ENCODE measurements around the gene CCBE1.
"Not testable (repeated sequence)": the region's sequence is repeated elsewhere in the genome, so short reads cannot be mapped to it uniquely, and the experiment has no call there.

Gene CCBE1

DNA sequence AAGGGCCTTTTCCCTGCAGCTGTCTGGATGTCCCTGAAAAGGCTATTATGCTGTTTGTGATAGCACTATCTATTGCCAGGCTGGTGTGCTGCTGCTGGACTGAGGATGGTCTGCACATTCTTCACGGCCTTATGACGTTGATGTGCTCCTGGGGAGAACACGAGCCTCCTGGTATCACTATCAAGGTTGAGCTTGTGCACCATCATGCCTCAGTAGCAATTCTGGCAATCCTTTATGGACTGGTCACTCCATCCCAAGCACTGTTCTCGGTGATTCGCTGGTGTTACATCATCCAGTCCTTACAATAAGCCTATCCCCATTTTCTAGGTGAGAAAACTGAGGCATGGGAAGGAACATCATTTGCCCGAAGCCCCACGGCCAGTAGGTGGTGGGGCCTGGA, 18.2 kb upstream of the CCBE1 start:
- no peak for DNase-seq (ENCODE audit: low spot score)

DNA sequence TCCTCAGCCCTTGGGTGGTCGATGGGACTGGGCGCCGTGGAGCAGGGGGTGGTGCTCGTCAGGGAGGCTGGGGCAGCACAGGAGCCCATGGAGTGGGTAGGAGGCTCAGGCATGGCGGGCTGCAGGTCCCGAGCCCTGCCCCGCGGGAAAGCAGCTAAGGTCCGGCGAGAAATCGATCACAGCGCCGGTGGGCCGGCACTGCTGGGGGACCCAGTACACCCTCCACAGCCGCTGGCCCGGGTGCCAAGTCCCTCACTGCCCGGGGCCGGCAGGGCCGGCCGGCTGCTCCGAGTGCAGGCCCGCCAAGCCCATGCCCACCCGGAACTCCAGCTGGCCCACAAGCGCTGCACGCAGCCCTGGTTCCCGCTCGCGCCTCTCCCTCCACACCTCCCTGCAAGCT, 16.9 kb upstream of the CCBE1 start:
- DNase-seq (ENCODE audit: low spot score), result not testable (repeated sequence)

DNA sequence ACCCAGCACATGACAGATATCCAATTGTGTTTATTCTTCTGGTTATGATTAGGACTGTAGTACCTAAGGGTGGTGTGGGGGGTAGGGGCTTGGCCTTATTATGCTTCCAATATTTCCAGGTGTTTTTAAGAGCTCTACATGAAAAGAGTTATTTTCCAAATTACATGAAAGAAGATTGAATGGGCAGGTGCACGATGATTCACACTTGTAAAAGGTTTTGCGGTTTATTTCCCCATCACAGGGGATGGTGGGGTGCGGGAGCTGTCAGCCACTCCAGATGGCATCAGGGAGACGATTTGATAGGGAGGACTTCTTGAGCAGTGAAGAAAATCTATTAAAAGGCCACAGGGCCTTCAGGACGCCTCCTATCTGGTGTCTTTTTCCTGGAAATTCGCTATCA, 15.1 kb upstream of the CCBE1 start:
- DNase-seq (ENCODE audit: low spot score), result no peak

DNA sequence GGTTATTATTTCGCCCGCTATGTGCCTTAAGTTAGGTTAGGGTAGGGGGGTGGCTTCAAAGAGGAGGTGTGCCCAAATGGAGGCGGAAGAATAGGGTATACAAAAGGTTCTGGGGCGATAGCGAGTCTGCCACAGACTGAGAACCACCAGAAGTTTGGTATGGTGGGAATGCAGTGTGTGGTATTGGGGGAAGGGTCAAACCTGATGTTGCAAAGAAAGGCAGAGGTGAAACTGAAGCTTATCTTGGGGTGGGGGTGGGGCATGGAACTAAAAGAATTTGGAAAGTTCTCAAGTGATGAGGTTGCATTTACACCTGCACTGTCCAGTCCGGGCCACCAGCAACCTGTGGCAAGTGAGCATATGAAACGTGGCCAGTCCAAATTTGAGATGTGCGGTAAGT, 11.8 kb upstream of the CCBE1 start:
- DNase-seq (ENCODE audit: low spot score), result no peak

DNA sequence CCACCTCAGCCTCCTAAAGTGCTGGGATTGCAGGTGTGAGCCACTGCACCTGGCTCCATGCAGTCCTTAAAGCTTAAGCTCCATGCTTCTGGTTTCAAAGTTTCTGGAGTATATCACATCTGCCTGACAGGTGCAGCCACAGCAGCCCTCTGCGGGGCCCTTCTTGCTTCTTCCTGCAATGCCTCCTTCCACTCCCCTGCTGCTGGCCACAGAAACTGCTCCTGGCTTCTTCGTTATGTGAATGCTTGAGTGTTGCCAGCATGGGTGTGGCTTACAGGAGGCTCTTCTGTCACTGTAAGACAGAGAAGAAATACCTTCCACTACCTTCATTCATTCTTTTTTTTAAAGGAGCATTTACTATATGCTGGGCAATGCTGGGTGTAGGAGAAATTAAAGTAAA, 10.1 kb upstream of the CCBE1 start:
- no peak for DNase-seq (ENCODE audit: low spot score)

DNA sequence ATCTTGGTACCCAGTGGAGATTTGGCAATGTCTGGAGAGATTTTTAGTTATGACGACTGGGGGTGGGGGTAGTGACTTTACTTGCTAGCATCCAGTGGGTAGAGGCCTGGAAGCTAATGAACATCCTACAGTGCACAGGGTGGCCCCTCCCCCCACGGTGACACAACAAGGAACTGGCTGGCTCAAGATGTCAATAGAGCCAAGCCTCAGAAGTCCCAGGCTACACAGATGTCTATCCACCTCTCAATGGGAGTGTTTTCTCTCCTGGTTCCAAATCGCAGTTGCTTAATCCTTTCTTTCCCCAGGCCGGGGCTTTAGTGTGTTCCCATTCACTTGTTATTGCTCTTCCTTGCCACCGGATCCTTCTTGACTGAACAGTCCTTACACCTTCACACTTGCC, 9.3 kb upstream of the CCBE1 start:
- no peak for DNase-seq (ENCODE audit: low spot score)

DNA sequence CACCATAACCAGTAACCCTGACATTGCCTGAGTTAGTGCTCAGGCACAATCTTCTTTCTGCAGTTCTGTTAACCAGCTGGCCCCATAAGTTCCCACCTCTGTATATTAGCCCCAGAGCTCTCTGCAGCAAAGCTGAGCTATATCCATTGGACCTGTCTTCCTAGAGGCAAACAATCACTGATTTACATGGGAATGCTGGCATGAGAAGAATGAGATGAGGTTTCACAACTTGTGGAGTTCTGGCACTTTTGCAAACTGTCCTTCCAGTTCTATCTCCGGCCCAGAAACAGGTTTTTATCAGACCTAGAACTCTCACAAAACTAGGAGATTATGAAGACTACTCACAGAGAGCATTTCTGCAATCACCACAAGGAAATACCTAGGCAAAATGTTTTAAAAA, 7.9 kb upstream of the CCBE1 start:
- no peak for DNase-seq (ENCODE audit: low spot score)

DNA sequence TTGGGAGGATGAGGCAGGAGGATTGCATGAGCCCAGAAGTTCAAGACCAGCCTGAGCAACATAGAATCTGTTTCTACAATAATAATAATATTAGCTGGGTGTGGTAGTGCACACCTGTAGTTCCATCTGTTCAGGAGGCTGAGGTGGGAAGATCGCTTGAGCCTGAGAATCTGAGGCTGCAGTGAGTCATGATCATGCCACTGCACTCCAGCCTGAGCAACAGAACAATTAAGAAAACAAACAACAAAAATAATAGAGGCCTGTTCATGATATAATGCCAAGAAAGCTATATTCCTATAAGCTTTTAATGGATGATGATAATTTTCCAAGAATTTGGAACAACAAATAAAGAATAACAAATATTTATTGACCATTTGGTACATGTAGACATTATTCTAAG, 6.9 kb upstream of the CCBE1 start:
- DNase-seq (ENCODE audit: low spot score), result no peak

DNA sequence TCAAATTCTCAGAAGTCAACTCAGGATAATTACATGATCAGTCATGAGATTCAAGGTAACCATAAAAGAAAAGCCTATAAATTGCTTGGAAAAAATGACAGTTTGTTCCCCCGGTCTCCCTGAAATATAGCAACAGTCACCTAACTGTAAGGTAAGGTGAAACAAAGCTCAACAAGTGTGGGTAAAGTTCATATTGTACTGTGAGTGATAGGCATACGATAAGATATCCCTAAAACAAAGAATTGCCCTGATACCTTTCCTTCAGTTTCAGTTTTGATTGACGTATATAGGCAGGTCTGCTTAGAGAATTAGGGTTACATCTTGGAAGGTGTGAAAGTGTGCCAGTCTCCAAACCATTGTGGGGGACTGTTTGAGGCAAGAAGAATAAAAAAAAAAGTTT, 4.0 kb upstream of the CCBE1 start:
- no peak for DNase-seq (ENCODE audit: low spot score)

DNA sequence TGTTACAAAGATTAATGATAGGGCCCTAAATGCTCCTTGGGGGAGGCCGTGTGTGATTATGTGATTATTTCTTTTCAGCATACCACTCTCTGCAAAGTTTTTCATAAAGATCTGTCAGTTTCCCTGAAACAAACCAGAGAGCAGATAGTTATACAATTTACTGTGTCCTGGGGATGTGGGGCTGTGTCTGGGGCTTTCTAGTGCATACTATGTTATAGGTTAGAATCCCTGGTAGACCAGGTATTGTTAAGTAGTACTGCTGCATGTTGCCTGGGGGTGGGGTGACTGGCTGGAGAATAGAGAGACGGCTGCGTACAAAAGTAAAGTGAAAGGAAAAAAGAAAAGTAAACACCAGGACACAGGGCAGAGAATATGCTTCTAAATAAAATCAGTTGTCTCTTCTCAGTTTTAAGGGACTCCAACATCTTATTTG, 3.3 kb upstream of the CCBE1 start:
- no peak for DNase-seq (ENCODE audit: low spot score)

DNA sequence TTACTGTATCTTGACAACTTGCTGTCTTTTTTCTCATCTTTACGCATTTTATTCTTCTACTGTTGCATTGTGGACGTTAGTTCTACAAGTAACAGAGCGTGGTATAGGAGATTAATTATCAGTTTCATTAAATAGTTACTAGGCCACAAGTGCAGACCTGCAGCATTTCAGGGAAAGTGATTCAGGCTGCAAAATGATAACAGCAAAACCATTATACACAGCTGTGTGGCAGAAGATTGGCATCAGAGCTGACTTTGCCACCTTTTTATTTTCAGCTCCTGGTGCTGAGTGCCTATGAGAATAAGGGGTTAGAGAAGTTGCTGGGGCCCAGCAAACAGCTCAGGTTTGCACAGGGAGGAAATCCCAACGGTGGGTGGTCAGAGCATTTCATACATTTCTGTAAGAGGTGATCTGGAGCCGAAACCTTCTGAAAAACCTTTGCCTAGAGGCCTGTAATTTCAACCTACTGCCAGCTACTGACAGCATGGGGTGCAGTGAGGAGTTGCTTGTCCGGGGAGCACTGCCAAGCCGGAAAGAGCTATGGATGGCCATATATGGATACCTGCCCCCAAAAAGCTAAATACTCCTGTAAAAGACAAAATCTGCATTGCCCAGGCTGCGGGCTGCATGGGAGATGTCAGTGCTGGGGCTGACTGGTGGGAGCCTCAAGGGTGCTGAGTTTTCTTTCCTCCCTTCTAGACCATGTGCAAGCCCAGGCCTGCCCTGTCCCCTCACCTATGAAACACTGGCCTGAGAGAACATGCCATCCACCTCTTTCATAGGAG, 2.7 kb upstream of the CCBE1 start:
- no peak for DNase-seq (ENCODE audit: low spot score)

DNA sequence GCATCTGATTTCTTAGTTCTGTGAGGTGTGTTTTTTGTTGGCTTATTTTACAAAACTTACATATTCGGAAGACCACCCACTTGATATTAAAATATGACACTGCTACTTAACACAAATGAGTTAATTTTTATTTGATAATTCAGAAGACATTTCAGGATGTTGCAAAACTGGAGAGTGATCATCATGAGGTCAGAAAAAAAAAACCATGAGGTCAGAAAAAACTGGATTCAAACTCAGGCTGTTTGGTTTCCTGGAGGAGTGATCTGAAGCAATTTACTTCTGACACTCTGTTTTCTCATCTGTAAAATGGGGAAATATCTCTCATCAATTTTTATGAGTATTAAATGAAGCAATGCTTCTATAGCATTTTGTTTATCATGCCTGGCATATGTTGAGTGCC, 1.8 kb upstream of the CCBE1 start:
- no peak for DNase-seq (ENCODE audit: low spot score)

DNA sequence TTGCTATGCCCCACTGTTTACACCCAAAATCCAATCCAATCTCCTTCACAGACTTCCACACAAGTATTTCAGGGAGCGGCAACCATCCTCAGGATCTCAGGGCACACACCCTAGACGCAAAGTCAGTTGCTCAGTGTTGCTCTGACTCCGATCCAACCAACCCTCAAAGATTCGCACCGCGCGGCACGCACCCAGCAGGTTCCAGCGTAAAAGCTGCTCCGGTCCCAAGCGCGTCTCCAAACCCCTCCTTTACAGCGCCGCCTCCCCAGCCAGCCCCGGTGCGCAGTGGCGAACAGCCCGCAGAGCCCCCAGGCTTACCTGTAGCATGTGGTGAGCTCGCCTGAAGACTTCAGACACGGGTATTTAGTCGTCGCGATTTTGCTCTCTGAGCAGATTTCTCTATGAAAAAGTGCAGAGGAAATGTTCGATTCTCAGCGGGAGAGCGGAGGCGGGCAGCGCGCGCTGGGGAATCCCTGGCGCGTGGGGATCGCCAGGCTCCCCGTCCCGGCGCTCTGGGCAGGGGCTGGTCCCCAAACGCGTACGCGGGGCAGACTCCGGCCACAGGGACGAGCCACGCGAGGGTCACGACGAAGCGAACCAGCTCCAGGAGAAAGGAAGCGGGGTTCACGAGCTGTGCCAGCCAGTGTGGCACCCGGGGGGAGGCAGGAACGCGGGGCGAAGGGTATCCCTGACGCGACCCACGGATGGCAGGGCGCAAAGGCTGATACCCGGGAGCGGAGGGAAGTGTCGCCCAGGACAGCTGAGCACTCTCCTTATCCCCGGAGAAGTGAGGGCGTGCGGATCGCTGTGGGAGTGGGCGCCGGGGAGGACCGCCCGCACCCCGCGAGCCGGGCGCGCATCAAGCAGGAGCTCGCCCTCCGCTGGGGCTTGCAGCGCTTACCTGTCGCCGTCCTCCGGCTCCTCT, 650 bp downstream of the CCBE1 start:
- no peak for DNase-seq (ENCODE audit: low spot score)

DNA sequence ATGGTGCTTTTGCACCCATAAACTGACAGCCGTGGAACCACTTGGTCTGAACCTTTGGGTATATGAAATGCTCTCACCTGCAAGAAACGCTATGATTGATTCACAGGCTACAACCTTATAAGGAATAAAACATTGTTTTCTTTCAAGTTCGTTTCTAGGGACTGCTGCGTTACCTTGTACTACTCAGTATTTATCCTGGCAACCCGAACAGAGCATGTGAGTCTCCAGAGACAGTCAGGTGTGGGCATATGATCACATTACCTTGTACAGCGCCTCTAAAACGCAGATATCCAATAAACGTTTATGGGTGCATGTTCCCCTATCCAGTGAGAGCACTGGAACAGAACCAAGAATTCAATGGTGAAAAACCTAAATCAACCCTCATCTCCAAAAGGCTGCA, 1.7 kb downstream of the CCBE1 start:
- DNase-seq (ENCODE audit: low spot score), result no peak

DNA sequence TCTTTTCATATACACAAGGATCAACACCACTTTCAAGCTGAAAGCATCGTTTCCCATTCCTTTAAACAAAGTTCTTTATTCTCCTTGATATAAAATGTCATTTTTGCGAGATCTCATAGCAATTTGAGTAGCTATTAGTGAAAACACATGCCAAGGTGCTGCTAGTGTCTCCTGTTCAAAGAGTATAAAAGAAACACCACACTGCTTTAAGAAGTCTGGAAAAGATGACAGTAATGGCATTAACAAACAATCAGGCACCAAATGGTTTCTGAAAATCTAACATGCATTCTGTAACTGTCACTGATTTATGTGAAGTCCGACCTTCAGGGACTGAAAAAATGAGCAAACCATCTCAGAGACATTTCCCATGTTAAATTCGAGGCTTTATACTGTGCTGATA, 2.4 kb downstream of the CCBE1 start:
- DNase-seq (ENCODE audit: low spot score), result no peak

DNA sequence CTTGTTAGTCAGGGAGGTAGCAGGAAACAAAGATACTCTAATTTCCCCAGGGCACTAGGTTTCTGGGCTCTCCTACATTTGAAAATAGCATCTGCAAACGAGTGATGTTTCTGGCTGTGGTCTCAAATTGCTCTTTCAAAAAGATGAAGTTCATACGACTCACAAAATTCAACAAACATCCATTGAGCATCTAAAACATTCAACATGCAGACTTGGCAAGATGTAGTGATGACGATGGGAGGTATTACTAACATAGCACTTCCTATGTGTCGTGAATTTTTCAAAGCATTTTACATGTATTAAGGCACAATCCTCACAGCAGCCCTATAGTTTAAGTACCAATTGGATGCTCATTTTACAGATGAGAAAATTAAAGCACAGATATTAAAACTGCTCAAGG, 5.2 kb downstream of the CCBE1 start:
- no peak for DNase-seq (ENCODE audit: low spot score)

DNA sequence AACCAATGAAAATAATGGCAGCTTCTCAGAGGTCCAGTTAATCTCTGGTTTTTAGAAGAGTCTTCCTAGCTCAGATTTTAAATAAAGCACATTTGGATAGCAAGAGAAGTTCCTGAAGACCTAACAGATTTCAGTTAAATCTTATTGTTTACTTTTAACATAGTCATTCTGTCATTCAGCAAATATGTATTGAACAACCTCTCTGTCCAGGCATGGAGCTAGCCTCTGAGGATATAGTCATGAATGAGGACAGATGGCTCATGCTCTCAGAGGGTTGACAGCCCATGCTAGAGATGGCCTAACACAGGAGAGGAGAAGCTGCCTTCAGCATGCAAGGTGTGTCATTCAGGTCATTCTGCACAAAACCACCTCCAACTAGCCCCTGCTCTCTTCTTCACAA, 6.2 kb downstream of the CCBE1 start:
- DNase-seq (ENCODE audit: low spot score), result no peak

DNA sequence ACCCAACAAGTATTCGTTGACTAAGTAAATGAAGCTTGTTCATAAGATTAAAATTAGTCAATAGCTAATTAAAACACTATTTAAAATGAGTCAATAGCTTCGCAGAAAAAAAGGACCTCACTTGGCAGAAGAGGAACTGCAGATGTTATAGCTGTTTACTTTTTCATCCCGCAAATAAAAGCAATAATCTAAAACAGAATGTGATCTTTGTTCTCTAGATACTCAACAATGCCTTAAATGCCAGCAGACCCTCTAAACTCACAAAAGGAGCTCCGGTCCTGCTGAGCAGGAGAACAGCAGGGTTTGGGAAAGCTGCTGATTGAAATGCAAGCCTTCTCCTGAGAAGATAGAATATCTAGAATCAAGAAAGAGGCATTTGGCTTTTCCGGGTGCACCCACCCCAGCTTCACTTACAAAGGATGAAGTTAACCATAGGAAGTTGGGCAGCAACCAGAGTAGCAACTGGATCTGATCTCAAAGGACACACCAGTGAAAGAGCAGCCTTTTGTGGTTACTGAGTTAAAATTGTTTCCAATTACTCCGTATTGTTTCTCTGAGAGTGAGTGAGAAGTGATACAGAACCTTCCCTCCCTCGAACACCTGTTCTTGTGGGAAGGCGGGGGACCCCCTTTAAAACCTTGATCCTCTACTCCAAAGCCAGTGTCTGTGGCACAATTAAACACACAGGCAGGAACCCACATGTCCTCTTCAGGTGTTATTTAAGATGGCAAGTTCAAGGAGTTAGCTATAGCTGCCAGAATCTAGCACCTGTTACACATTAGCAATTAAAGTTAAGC, 6.8 kb downstream of the CCBE1 start:
- no peak for DNase-seq (ENCODE audit: low spot score)

DNA sequence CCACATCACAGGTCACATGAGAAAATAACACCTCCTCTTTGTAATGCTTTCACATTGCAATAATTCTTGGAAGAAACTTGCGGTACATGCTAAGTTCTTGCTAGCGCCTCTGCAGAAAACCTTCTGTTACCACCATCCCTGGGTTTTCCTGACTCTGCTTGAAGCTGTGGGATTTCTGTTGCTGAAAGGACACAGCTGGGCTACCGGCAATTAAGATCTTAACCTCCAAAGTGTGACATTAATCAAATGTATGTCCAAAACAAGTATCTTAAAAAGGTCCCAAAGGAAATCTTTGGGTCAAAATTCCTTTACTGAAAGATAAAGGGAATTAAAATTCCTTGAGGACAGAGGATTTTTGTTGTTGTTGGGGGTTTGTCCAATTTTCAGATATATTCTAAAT, 7.5 kb downstream of the CCBE1 start:
- no peak for DNase-seq (ENCODE audit: low spot score)

DNA sequence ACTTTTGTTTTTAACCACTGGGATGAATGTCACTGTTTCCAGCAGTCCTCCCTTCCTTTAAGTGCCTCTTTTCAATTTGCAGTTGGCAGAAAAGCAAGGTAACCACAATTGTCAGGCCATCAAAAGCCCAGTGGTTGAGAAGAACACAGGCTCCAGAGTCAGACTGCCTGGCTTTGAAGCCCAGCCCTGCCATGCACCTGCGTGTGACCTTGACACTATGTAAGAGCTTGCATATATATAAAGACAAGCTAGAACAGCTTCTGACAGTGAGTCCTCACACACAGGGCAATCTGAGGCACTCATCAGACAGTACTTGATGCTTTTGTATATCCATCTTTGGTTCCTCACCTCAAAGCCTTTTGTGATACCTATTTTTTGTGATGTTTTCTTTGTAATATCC, 11.0 kb downstream of the CCBE1 start:
- DNase-seq (ENCODE audit: low spot score), result no peak

DNA sequence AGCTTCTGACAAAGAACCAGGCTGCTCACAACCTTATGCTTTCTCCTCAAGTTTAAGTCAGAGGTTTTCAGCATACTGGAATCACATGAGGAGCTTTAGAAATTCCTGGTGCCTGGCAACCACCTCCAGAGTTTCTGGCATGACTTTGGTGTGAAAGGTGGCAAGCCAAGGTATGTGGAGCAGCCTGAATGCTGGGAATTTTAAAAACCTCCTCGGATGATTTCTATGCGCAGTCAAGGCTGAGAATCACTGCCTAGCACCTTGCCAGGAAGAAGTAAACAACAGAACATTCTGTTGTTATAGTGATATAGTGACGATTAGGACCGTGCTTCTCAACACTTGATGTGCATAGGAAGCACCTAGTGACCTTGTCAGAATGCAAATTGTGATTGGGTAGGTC, 11.7 kb downstream of the CCBE1 start:
- DNase-seq (ENCODE audit: low spot score), result no peak

DNA sequence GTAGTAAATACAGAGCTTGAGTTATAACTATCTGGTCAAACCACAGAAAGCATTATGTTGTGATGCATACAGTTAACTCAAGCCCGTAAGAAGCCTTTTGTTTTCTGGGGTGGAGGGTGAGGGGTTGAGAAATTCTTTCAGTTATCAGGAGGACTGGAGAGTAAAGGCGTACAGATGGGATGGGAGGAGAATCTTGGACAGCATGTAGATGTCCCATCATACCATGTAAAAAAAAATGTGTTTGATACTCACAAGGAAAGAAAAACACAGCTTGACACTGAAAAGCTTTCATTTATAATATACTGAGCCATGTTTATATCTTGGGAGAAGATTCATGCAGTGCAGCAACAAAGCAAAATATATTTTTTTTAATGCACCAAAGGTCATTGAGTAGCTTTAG, 12.4 kb downstream of the CCBE1 start:
- no peak for DNase-seq (ENCODE audit: low spot score)
